Memory B cell (primary cell): ENCODE measurements around the gene PSMD1.
"Not testable (repeated sequence)": the region's sequence is repeated elsewhere in the genome, so short reads cannot be mapped to it uniquely, and the experiment has no call there.

ENCODE experiments used
- ATAC-seq: fragments of 150-1000 bp; cut with Tn5 transposase; 2 replicates; pipeline ENCODE4 v1.10.0; 2021; ENCODE audit warnings: low read depth, mild to moderate bottlenecking, moderate library complexity
- DNase-seq, 2 donors: peaks; one replicate each; pipeline ENCODE4 v3.0.0; 2022; ENCODE audit warnings: low spot score in 2 of 2
- H3K27ac Mint-ChIP-seq: one replicate; pipeline ENCODE4 v1.8.0; 2022; ENCODE audit warnings: mild to moderate bottlenecking, moderate library complexity, mixed read lengths
- H3K27me3 Mint-ChIP-seq: one replicate; pipeline ENCODE4 v1.8.0; 2022; ENCODE audit warnings: mixed read lengths
- H3K36me3 Mint-ChIP-seq: one replicate; pipeline ENCODE4 v1.8.0; 2022; ENCODE audit warnings: mild to moderate bottlenecking, mixed read lengths
- H3K4me1 Mint-ChIP-seq: one replicate; pipeline ENCODE4 v1.8.0; 2022; ENCODE audit warnings: mixed read lengths
- H3K4me3 Mint-ChIP-seq: one replicate; pipeline ENCODE4 v1.8.0; 2022; ENCODE audit warnings: mild to moderate bottlenecking, moderate library complexity, mixed read lengths
- H3K9me3 Mint-ChIP-seq: one replicate; pipeline ENCODE4 v1.8.0; 2022; ENCODE audit warnings: mixed read lengths

Gene PSMD1

GRCh38 chr2:231058761-231059550 is 2.3 kb downstream of the PSMD1 start:
- no peak for ATAC-seq
- Mint-ChIP-seq H3K27me3 (peaks cover 3% of the 10 kb centered on the region), H3K36me3 (peaks cover 10% of the 10 kb centered on the region), H3K27ac (no peak overlapping the region), H3K4me3 (peak overlapping the region; percentile 57), H3K4me1 (peaks cover 26% of the 10 kb centered on the region), H3K9me3 (no peaks in the 10 kb centered on the region)
- no peak for DNase-seq

- H3K36me3 Mint-ChIP-seq = peaks cover 10% of the 10 kb centered on the region
- no peaks in the 10 kb centered on the region for H3K27me3 Mint-ChIP-seq
- ATAC-seq (no peak), DNase-seq (no peak)
- no peak overlapping the region for H3K4me3 Mint-ChIP-seq
- peaks cover 26% of the 10 kb centered on the region for H3K4me1 Mint-ChIP-seq
- H3K27ac Mint-ChIP-seq = no peak overlapping the region
- no peaks in the 10 kb centered on the region for H3K9me3 Mint-ChIP-seq
These were observed 3.1 kb downstream of the PSMD1 start for GRCh38 chr2:231059756-231060155.

GRCh38 chr2:231062776-231063175 is 6.1 kb downstream of the PSMD1 start:
- ATAC-seq = no peak
- H3K4me1 Mint-ChIP-seq = peaks cover 23% of the 10 kb centered on the region
- H3K27me3 Mint-ChIP-seq = no peaks in the 10 kb centered on the region
- no peaks in the 10 kb centered on the region for H3K9me3 Mint-ChIP-seq
- peaks cover 16% of the 10 kb centered on the region for H3K36me3 Mint-ChIP-seq
- H3K4me3 Mint-ChIP-seq = no peak overlapping the region
- H3K27ac Mint-ChIP-seq = no peak overlapping the region
- no peak for DNase-seq

GRCh38 chr2:231063347-231063746 is 6.7 kb downstream of the PSMD1 start:
- no peak for ATAC-seq
- Mint-ChIP-seq H3K9me3 (no peaks in the 10 kb centered on the region), H3K27ac (no peak overlapping the region), H3K36me3 (peaks cover 21% of the 10 kb centered on the region), H3K4me3 (no peak overlapping the region), H3K27me3 (no peaks in the 10 kb centered on the region), H3K4me1 (peaks cover 18% of the 10 kb centered on the region)
- DNase-seq = no peak

GRCh38 chr2:231065966-231066365 is 9.3 kb downstream of the PSMD1 start:
- no peak overlapping the region for H3K27ac Mint-ChIP-seq
- no peak for ATAC-seq
- no peaks in the 10 kb centered on the region for H3K27me3 Mint-ChIP-seq
- no peak overlapping the region for H3K4me3 Mint-ChIP-seq
- DNase-seq = no peak
- no peaks in the 10 kb centered on the region for H3K9me3 Mint-ChIP-seq
- H3K36me3 Mint-ChIP-seq = peaks cover 26% of the 10 kb centered on the region
- peaks cover 2% of the 10 kb centered on the region for H3K4me1 Mint-ChIP-seq

GRCh38 chr2:231067531-231067930 is 10.9 kb downstream of the PSMD1 start:
- H3K36me3 Mint-ChIP-seq = peaks cover 24% of the 10 kb centered on the region
- not testable (repeated sequence) for H3K4me3 Mint-ChIP-seq, ATAC-seq, H3K9me3 Mint-ChIP-seq, H3K27me3 Mint-ChIP-seq, H3K4me1 Mint-ChIP-seq, DNase-seq, H3K27ac Mint-ChIP-seq

GRCh38 chr2:231068525-231069222 is 12.0 kb downstream of the PSMD1 start:
- no peak for ATAC-seq
- H3K36me3 Mint-ChIP-seq = peaks cover 25% of the 10 kb centered on the region
- H3K27ac Mint-ChIP-seq = no peak overlapping the region
- DNase-seq = no peak
- no peaks in the 10 kb centered on the region for H3K27me3 Mint-ChIP-seq
- H3K9me3 Mint-ChIP-seq = no peaks in the 10 kb centered on the region
- no peaks in the 10 kb centered on the region for H3K4me1 Mint-ChIP-seq
- no peak overlapping the region for H3K4me3 Mint-ChIP-seq

- Mint-ChIP-seq H3K27ac (no peak overlapping the region), H3K36me3 (peaks cover 25% of the 10 kb centered on the region), H3K9me3 (no peaks in the 10 kb centered on the region), H3K4me1 (no peaks in the 10 kb centered on the region), H3K27me3 (no peaks in the 10 kb centered on the region), H3K4me3 (no peak overlapping the region)
- DNase-seq = no peak
- ATAC-seq = no peak
These were observed 12.8 kb downstream of the PSMD1 start for GRCh38 chr2:231069379-231070054.

GRCh38 chr2:231084565-231084964 is 27.9 kb downstream of the PSMD1 start:
- no peak for ATAC-seq
- Mint-ChIP-seq H3K36me3 (peaks cover 41% of the 10 kb centered on the region), H3K27ac (no peak overlapping the region)

GRCh38 chr2:231088754-231089153 is 32.1 kb downstream of the PSMD1 start:
- Mint-ChIP-seq H3K4me3 (no peak overlapping the region), H3K27me3 (no peaks in the 10 kb centered on the region), H3K4me1 (no peaks in the 10 kb centered on the region), H3K36me3 (peaks cover 43% of the 10 kb centered on the region), H3K27ac (no peak overlapping the region), H3K9me3 (peaks cover 3% of the 10 kb centered on the region)
- DNase-seq (no peak), ATAC-seq (no peak)

More at GRCh38 chr2:231084565-231084964, 27.9 kb downstream of the PSMD1 start:
- H3K4me1 Mint-ChIP-seq = no peaks in the 10 kb centered on the region
- no peaks in the 10 kb centered on the region for H3K9me3 Mint-ChIP-seq
- no peak overlapping the region for H3K4me3 Mint-ChIP-seq
- no peak for DNase-seq
- H3K27me3 Mint-ChIP-seq = no peaks in the 10 kb centered on the region

- no peak for DNase-seq
- Mint-ChIP-seq H3K4me3 (no peak overlapping the region), H3K4me1 (no peaks in the 10 kb centered on the region), H3K36me3 (peaks cover 61% of the 10 kb centered on the region), H3K27me3 (no peaks in the 10 kb centered on the region), H3K9me3 (peaks cover 10% of the 10 kb centered on the region), H3K27ac (no peak overlapping the region)
- no peak for ATAC-seq
These were observed 37.3 kb downstream of the PSMD1 start for GRCh38 chr2:231093933-231094332.

GRCh38 chr2:231094736-231095346 is 38.2 kb downstream of the PSMD1 start:
- Mint-ChIP-seq H3K27me3 (no peaks in the 10 kb centered on the region), H3K4me3 (no peak overlapping the region), H3K27ac (no peak overlapping the region), H3K4me1 (no peaks in the 10 kb centered on the region), H3K36me3 (peaks cover 62% of the 10 kb centered on the region), H3K9me3 (peaks cover 10% of the 10 kb centered on the region)
- ATAC-seq = no peak
- DNase-seq = no peak

GRCh38 chr2:231099918-231100317 is 43.3 kb downstream of the PSMD1 start:
- ATAC-seq = no peak
- Mint-ChIP-seq H3K9me3 (peaks cover 10% of the 10 kb centered on the region), H3K4me1 (no peaks in the 10 kb centered on the region), H3K27me3 (no peaks in the 10 kb centered on the region), H3K4me3 (no peak overlapping the region), H3K36me3 (peaks cover 40% of the 10 kb centered on the region), H3K27ac (no peak overlapping the region)
- DNase-seq = no peak

GRCh38 chr2:231100321-231100720 is 43.7 kb downstream of the PSMD1 start:
- peaks cover 39% of the 10 kb centered on the region for H3K36me3 Mint-ChIP-seq
- H3K4me1 Mint-ChIP-seq, H3K27ac Mint-ChIP-seq, H3K4me3 Mint-ChIP-seq, ATAC-seq, H3K9me3 Mint-ChIP-seq, H3K27me3 Mint-ChIP-seq, DNase-seq: not testable (repeated sequence)
